ENCODE data around the gene AKR1C3.

GRCh38 chr10:5081091-5081490 is 13.1 kb upstream of the AKR1C3 start:
- no peak for TF ChIP-seq POLR2A (IDR thresholded peaks at IDR 0.05)
- TF ChIP-seq, protein P1, sequence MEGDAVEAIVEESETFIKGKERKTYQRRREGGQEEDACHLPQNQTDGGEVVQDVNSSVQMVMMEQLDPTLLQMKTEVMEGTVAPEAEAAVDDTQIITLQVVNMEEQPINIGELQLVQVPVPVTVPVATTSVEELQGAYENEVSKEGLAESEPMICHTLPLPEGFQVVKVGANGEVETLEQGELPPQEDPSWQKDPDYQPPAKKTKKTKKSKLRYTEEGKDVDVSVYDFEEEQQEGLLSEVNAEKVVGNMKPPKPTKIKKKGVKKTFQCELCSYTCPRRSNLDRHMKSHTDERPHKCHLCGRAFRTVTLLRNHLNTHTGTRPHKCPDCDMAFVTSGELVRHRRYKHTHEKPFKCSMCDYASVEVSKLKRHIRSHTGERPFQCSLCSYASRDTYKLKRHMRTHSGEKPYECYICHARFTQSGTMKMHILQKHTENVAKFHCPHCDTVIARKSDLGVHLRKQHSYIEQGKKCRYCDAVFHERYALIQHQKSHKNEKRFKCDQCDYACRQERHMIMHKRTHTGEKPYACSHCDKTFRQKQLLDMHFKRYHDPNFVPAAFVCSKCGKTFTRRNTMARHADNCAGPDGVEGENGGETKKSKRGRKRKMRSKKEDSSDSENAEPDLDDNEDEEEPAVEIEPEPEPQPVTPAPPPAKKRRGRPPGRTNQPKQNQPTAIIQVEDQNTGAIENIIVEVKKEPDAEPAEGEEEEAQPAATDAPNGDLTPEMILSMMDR (IDR thresholded peaks at IDR 0.05), result no peak
